ENCODE data around the gene DKK1. TPM values are rescaled to one million over a fixed set of nuclear protein-coding genes. Genes with fewer than 3 reads are reported as not detected.
A peak's percentile ranks its signal among the peaks of the same experiment; 100 is the strongest.

DKK1 gene
- total and polyA plus RNA-seq, 2 of the 13 experiments (the other 11 are each of a cell fraction or from before 2014, with no cell fraction given): 123 to 262 TPM

DNA sequence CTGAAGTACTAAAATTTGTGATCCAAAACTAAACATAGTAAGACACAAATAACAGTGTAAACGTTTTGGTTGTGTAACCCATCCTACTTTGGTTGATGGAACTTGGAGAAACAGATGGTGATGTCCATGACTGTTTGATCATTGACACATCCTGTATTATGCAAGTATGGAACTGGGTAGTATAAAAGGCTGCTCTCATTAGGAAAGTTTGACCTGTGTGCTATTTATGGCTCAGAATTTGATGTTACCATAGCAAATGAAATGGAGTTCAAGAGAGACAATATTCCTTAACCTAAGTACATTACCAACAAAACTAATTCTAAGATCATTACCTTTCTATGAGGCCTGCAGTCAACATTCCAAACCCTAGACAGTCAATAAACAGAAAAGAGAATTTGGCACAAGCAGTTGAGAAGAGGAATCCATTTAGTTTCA, 39.9 kb downstream of the DKK1 start (continued):
- no peak for TF ChIP-seq ZNF232 (CRISPR knock-in tag; IDR thresholded peaks at IDR 0.05; ENCODE audit: borderline replicate concordance)
- no peak for TF ChIP-seq SYNCRIP (IDR thresholded peaks at IDR 0.05; ENCODE audit: insufficient read depth, low read depth, low read length)
- TF ChIP-seq ATRX (CRISPR knock-in tag; IDR thresholded peaks at IDR 0.05; ENCODE audit: borderline replicate concordance): no peak
- no peak for TF ChIP-seq HINFP (CRISPR knock-in tag; IDR thresholded peaks at IDR 0.05; ENCODE audit: low read depth)
- no peak for TF ChIP-seq SKI (IDR thresholded peaks at IDR 0.05; ENCODE audit: partially characterized antibody)
- 0 out of 2 replicates have a peak, but pooled peaks have one; percentile 41 for TF ChIP-seq ZNF614 (CRISPR knock-in tag; IDR thresholded peaks at IDR 0.05; ENCODE audit: borderline replicate concordance)
- TF ChIP-seq HOXA9 (CRISPR knock-in tag; IDR thresholded peaks at IDR 0.05; ENCODE audit: borderline replicate concordance): no peak
- no peak for TF ChIP-seq RAD21 (CRISPR knock-in tag; IDR thresholded peaks at IDR 0.05)
- TF ChIP-seq DRAP1 (CRISPR knock-in tag; IDR thresholded peaks at IDR 0.05): no peak
- TF ChIP-seq E2F5 (CRISPR knock-in tag; conservative IDR thresholded peaks at IDR 0.05): no peak
- TF ChIP-seq RXRB (CRISPR knock-in tag; IDR thresholded peaks at IDR 0.05; ENCODE audit: borderline replicate concordance): peak; percentile 42; the same call in 1 of the 2 replicates
- no peak for TF ChIP-seq HCFC1 (IDR thresholded peaks at IDR 0.05; ENCODE audit: low read depth, low read length)
- no peak for TF ChIP-seq PRMT3 (CRISPR knock-in tag; IDR thresholded peaks at IDR 0.05; ENCODE audit: borderline replicate concordance, low read depth)
- 0 out of 2 replicates have a peak, but pooled peaks have one; percentile 21 for TF ChIP-seq LCORL (IDR thresholded peaks at IDR 0.05)
- no peak for TF ChIP-seq LCORL (CRISPR knock-in tag; IDR thresholded peaks at IDR 0.05)
- TF ChIP-seq, protein P1, sequence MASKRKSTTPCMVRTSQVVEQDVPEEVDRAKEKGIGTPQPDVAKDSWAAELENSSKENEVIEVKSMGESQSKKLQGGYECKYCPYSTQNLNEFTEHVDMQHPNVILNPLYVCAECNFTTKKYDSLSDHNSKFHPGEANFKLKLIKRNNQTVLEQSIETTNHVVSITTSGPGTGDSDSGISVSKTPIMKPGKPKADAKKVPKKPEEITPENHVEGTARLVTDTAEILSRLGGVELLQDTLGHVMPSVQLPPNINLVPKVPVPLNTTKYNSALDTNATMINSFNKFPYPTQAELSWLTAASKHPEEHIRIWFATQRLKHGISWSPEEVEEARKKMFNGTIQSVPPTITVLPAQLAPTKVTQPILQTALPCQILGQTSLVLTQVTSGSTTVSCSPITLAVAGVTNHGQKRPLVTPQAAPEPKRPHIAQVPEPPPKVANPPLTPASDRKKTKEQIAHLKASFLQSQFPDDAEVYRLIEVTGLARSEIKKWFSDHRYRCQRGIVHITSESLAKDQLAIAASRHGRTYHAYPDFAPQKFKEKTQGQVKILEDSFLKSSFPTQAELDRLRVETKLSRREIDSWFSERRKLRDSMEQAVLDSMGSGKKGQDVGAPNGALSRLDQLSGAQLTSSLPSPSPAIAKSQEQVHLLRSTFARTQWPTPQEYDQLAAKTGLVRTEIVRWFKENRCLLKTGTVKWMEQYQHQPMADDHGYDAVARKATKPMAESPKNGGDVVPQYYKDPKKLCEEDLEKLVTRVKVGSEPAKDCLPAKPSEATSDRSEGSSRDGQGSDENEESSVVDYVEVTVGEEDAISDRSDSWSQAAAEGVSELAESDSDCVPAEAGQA (IDR thresholded peaks at IDR 0.05; ENCODE audit: low read depth): no peak
- TF ChIP-seq, protein P1 (CRISPR knock-in tag; IDR thresholded peaks at IDR 0.05; ENCODE audit: borderline replicate concordance): no peak
- TF ChIP-seq ISX (CRISPR knock-in tag; conservative IDR thresholded peaks at IDR 0.05): no peak
- no peak for TF ChIP-seq IRF9 (CRISPR knock-in tag; IDR thresholded peaks at IDR 0.05; ENCODE audit: borderline replicate concordance)
- TF ChIP-seq ZNF317 (CRISPR knock-in tag; IDR thresholded peaks at IDR 0.05): no peak

All from HepG2 (cell line).